GM18951 (cell line): Measurements from ENCODE around the gene CASKIN1.

ENCODE experiments used
- POLR2A ChIP-seq: IDR thresholded peaks from 4 replicates; pipeline ENCODE4 v1.6.1; 2011; ENCODE audit warnings: mild to moderate bottlenecking; ENCODE audit not compliant: insufficient read length, insufficient read depth; ENCODE audit errors: extremely low read depth
- in situ Hi-C: fragments of 300-500 bp; cut with MboI; formaldehyde crosslinking; loops from one replicate; pipeline ENCODE4 v1.12.0; 2022; ENCODE audit warnings: low sequenced_read_pairs, mixed read lengths, inconsistent platforms; ENCODE audit not compliant: unreplicated experiment

CASKIN1 gene

GRCh38 chr16:2200313-2200712 is 3.9 kb upstream of the CASKIN1 start:
- in situ Hi-C loops: no loop called here
- TF ChIP-seq POLR2A: no peak

- no peak for TF ChIP-seq POLR2A
- in situ Hi-C loops: no loop called here
Observed at GRCh38 chr16:2199621-2200139, 3.3 kb upstream of the CASKIN1 start.

GRCh38 chr16:2199095-2199494 is 2.7 kb upstream of the CASKIN1 start:
- no peak for TF ChIP-seq POLR2A
- in situ Hi-C loops: no loop called here

GRCh38 chr16:2198283-2198682 is 1.9 kb upstream of the CASKIN1 start:
- in situ Hi-C loops: no loop called here
- TF ChIP-seq POLR2A: no peak

- no peak for TF ChIP-seq POLR2A
- in situ Hi-C loops: no loop called here
Observed at GRCh38 chr16:2197765-2198164, 1.4 kb upstream of the CASKIN1 start.

- in situ Hi-C loops: no loop called here
Observed at GRCh38 chr16:2196981-2197511, 641 bp upstream of the CASKIN1 start.

GRCh38 chr16:2195322-2196161 is 863 bp downstream of the CASKIN1 start:
- TF ChIP-seq POLR2A: no peak

More at GRCh38 chr16:2196981-2197511, 641 bp upstream of the CASKIN1 start:
- TF ChIP-seq POLR2A: no peak

GRCh38 chr16:2194852-2195321 is 1.5 kb downstream of the CASKIN1 start:
- no peak for TF ChIP-seq POLR2A
- in situ Hi-C loops: no loop called here

More at GRCh38 chr16:2195322-2196161, 863 bp downstream of the CASKIN1 start:
- in situ Hi-C loops: no loop called here

- in situ Hi-C loops: no loop called here
Observed at GRCh38 chr16:2194166-2194834, 2.1 kb downstream of the CASKIN1 start.

GRCh38 chr16:2191446-2191706 is 5.0 kb downstream of the CASKIN1 start:
- no peak for TF ChIP-seq POLR2A
- in situ Hi-C loops: no loop called here

More at GRCh38 chr16:2194166-2194834, 2.1 kb downstream of the CASKIN1 start:
- TF ChIP-seq POLR2A: no peak

- TF ChIP-seq POLR2A: no peak
- in situ Hi-C loops: no loop called here
Observed at GRCh38 chr16:2190659-2191445, 5.6 kb downstream of the CASKIN1 start.

- no peak for TF ChIP-seq POLR2A
- in situ Hi-C loops: no loop called here
Observed at GRCh38 chr16:2190002-2190658, 6.3 kb downstream of the CASKIN1 start.
